NCI-H2227 (cell line): Measurements from ENCODE around the gene LZTR1.

ENCODE experiments used
- DNase-seq: peaks from one replicate; lab custom pipeline; 2025; ENCODE audit not compliant: unreplicated experiment; lab: John Stamatoyannopoulos, UW

The LZTR1 gene

DNA sequence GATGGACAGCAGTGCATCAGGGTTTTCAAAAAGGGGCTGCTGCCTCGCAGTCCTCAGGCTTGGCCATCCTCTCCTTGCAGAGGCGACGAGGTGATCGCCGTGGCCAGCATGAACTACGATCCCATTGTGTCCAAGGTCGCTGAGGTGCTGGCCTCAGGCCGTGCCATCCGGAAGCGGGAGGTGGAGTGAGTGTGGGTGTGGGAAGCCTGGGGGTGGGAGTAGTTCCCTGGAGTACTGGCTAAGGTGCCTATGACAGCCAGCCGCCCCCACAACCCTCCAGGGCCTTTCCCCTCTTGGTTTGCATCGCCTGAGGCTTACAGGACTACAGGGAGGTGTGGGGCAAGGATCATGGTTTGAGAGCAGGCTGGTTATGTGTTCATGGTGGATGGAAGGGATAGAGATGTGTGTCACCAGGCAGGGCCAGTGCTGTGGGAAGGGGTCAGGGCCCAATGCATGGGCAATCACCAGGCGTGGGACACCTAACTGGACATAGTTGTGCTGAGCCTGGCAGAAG is 2.1 kb upstream of the LZTR1 start:
- no peak for DNase-seq

- no peak for DNase-seq
Measured at GRCh38 chr22:20980523-20980922, 1.6 kb upstream of the LZTR1 start.

GRCh38 chr22:20980938-20981722 is 967 bp upstream of the LZTR1 start:
- DNase-seq: no peak

GRCh38 chr22:20982563-20982882 is 426 bp downstream of the LZTR1 start:
- no peak for DNase-seq

GRCh38 chr22:20983081-20983771 is 1.1 kb downstream of the LZTR1 start:
- no peak for DNase-seq

- DNase-seq: no peak
Measured at GRCh38 chr22:20985720-20986119, 3.6 kb downstream of the LZTR1 start.

- no peak for DNase-seq
Measured at GRCh38 chr22:20986365-20986764, 4.3 kb downstream of the LZTR1 start.

- DNase-seq: no peak
Measured at GRCh38 chr22:20987375-20987774, 5.3 kb downstream of the LZTR1 start.

GRCh38 chr22:20988573-20989322 is 6.7 kb downstream of the LZTR1 start:
- DNase-seq: no peak

DNA sequence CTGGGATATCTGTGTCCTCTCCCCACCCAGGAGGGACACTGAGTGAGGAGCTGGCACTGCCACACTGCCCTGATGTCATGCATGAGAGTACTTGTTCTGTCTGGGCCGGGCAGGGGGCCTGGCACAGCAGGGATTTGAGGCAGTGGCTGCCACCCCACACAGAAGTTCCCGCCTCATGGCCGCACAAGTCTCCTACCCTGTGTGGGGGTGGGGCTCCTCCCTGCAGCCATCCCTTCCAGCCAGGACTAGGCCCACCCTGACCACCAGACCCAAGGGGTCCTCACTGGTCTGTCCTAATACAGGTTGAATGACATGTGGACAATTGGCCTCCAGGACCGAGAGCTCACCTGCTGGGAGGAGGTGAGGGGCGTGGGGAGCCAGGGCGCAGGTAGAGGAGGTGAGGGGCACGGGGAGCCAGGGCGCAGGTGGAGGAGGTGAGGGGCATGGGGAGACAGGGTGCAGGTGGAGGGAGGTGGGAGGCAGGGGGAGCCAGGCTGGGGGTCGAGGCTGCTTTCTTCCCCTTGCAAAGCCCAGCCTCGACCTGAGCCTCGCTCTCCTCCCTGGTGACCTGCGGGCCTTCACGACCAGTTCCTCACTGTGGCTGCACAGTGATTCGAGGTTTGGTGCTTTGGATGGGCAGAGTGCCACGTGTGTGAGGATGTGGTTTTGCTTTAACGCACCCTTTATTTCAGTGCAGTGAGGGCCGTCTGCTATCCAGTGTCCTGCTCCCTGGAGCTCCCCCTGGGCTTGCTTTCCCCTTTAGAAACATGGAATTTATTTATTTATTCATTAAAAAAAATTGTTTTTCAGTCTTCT is 7.4 kb downstream of the LZTR1 start:
- DNase-seq: no peak

DNA sequence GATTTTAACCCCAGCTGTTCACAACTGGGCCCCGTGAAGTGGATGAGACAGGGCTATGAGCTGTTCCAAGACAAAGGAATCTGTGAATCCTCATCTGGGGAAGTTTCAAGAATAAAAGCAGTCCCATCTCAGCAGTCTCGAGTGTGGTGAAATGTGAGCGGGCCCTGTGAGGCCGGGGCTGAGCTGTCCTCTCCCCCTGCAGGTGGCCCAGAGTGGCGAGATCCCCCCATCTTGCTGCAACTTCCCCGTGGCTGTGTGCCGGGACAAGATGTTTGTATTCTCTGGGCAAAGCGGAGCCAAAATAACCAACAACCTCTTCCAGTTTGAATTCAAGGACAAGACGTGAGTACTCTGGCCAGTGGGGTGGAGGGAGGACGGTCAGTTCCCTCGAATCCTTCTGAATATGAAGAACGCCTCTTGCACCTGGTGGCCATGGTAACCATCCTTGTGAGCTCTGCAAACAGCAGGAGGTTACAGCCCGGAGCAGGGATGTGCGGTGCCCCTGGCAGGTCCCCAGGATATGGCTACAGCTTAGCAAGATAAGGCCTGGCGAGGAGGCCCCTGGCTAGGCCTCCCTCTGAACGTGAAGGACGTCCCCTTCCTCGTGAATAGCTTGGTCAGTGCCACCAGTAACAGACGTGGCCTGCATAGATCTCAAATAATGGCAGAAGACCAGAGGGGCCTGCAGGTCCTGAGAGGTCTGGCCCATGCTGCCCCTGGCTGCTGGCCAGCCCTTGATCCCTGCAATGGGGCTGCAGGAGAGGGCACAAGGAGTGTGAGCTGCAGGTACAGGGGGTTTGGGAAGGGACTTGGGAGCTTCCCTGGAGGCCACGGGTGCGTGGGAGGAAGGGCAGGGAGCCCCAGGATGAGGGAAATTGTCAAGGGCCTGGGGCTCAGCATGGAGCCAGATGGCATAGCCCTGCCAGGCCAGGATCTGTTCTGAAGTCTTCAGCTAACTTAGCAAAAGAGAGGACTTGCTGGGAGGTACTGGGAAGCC is 8.4 kb downstream of the LZTR1 start:
- no peak for DNase-seq

DNA sequence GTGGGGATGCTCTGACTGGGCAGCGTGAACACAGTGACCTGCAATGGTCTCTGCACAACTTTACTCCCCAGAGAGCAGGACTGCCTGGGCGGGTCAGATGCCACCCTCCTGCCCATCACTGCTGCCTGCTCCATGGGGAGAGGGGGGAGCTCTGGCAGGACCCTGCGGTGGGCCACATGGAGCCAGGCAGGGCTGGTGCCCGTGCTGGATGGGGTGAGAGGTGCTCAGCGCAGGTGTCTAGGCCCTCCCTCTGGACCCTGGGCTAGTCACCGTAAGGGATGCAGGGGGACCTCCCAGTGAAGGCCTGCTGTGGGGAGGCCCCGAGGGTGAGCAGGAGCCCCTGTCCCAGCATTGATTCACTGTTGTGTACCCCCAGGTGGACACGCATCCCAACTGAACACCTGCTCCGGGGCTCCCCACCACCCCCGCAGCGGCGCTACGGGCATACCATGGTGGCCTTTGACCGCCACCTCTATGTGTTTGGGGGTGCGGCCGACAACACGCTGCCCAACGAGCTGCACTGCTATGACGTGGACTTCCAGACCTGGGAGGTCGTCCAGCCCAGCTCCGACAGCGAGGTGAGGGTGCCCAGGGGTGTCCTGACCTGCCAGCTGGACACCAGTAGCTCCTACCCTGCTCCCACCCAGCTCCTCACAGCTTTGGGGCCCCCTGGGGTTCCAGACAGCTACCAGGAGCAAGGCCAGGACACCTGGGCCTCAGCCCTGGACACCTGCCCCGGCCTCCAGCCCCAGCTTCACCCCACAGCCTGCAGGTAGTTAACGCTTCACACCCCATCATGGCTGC is 9.4 kb downstream of the LZTR1 start:
- no peak for DNase-seq

DNA sequence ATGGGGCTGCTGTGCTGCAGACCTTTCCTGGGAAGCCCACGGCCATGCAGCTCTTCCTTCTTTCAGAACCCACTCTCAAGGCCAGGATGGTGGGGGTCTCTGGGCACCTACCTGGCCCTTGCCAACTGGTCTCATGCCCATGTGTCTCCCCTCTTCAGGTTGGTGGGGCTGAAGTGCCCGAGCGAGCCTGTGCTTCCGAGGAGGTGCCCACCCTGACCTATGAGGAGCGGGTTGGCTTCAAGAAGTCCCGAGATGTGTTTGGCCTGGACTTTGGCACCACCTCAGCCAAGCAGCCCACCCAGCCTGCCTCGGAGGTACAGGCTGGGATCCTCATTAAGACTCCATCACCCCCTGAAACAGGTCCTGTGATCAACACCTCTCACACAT is 10.0 kb downstream of the LZTR1 start:
- DNase-seq: no peak

GRCh38 chr22:20992456-20993303 is 10.6 kb downstream of the LZTR1 start:
- DNase-seq: no peak

- DNase-seq: no peak
Measured at GRCh38 chr22:20993304-20994127, 11.4 kb downstream of the LZTR1 start.

- DNase-seq: no peak
Measured at GRCh38 chr22:20994128-20994901, 12.2 kb downstream of the LZTR1 start.

- DNase-seq: no peak
Measured at GRCh38 chr22:20994902-20995241, 12.8 kb downstream of the LZTR1 start.
